Prostate gland (tissue), 2 donors: ENCODE measurements around the gene RPS6KA3. TPM values are rescaled to one million over a fixed set of nuclear protein-coding genes. Genes with fewer than 3 reads are reported as not detected.

ENCODE experiments used
- DNase-seq: peaks from one replicate; pipeline ENCODE4 v3.0.0-alpha.2; 2019; ENCODE audit warnings: low spot score
- H3K27ac ChIP-seq, 2 donors: fragments of 200-600 bp; sonication (generic); 2 replicates each; pipeline ENCODE4 v1.5.1; 2017 to 2019
- H3K27me3 ChIP-seq: fragments of 200-600 bp; sonication (generic); replicated peaks from 2 replicates; pipeline ENCODE4 v1.5.1; 2019; ENCODE audit not compliant: insufficient read depth
- H3K36me3 ChIP-seq, 2 donors: fragments of 200-600 bp; sonication (generic); 1 replicate in 1 of 2; 2 replicates in 1 of 2; pipeline versions ENCODE4 v1.5.1 to v1.8.1; 2017 to 2019
- H3K4me1 ChIP-seq: fragments of 200-600 bp; sonication (generic); replicated peaks from 2 replicates; pipeline ENCODE4 v1.5.1; 2019
- H3K4me3 ChIP-seq, 2 donors: fragments of 200-600 bp; sonication (generic); 2 replicates each; pipeline ENCODE4 v1.5.1; 2017 to 2019
- H3K9me3 ChIP-seq: fragments of 200-600 bp; sonication (generic); 2 replicates; pipeline ENCODE4 v1.5.1; 2017
- POLR2A ChIP-seq: fragments of 450-650 bp; IDR thresholded peaks from one replicate; pipeline ENCODE4 v1.6.1; 2016; ENCODE audit warnings: antibody characterized with exemption, mild to moderate bottlenecking
- POLR2AphosphoS5 ChIP-seq: sonication (generic); formaldehyde crosslinking; IDR thresholded peaks from one replicate; pipeline ENCODE4 v1.6.1; 2017; ENCODE audit warnings: antibody characterized with exemption
- WGBS: methylation state at CpG from one replicate; pipeline ENCODE4 v1.1.5; 2018; 5-methylcytosine and 5-hydroxymethylcytosine counted together
- intact Hi-C: fragments of 100-400 bp; cut with DNase I; formaldehyde crosslinking; loops from one replicate; pipeline ENCODE4 v1.14.2; 2022
- total RNA-seq, 2 donors: library from RNA; depleted of rRNA; stranded (reverse); fragments of >200 nt; gene quantifications; one replicate each; pipeline ENCODE4 v1.1.0, GENCODE V29; 2016
- TF ChIP-seq, protein P1 (sequence below), 4 experiments: fragments of 200-600 bp in 2 of 4; fragments of 450-650 bp in 2 of 4; sonication (generic) in 2 of 4; IDR thresholded peaks; 1 replicate in 3 of 4; 2 replicates in 1 of 4; pipeline ENCODE4 v1.5.1; 2016 to 2019; ENCODE audit warnings: antibody characterized with exemption in 4 of 4, mild to moderate bottlenecking in 2 of 4, moderate library complexity in 2 of 4

RPS6KA3 gene
- total RNA-seq, 2 donors from 2014 or later: 19.8 to 52.8 TPM

GRCh38 chrX:20212486-20213089, 54.1 kb downstream of the RPS6KA3 start:
- WGBS: 96% methylated on average over 6 of the region's 6 CpGs
- no peaks in the 10 kb centered on the region for H3K36me3 ChIP-seq
- intact Hi-C loops: no loop called here
- no peak for DNase-seq
- H3K27ac ChIP-seq: no peak overlapping the region
- H3K4me3 ChIP-seq: no peak overlapping the region
- TF ChIP-seq, protein P1, sequence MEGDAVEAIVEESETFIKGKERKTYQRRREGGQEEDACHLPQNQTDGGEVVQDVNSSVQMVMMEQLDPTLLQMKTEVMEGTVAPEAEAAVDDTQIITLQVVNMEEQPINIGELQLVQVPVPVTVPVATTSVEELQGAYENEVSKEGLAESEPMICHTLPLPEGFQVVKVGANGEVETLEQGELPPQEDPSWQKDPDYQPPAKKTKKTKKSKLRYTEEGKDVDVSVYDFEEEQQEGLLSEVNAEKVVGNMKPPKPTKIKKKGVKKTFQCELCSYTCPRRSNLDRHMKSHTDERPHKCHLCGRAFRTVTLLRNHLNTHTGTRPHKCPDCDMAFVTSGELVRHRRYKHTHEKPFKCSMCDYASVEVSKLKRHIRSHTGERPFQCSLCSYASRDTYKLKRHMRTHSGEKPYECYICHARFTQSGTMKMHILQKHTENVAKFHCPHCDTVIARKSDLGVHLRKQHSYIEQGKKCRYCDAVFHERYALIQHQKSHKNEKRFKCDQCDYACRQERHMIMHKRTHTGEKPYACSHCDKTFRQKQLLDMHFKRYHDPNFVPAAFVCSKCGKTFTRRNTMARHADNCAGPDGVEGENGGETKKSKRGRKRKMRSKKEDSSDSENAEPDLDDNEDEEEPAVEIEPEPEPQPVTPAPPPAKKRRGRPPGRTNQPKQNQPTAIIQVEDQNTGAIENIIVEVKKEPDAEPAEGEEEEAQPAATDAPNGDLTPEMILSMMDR (IDR thresholded peaks at IDR 0.05): no peak
- TF ChIP-seq POLR2AphosphoS5: no peak
- TF ChIP-seq POLR2A: no peak
- no peaks in the 10 kb centered on the region for H3K9me3 ChIP-seq
- H3K4me1 ChIP-seq: no peaks in the 10 kb centered on the region
- H3K27me3 ChIP-seq: no peaks in the 10 kb centered on the region

GRCh38 chrX:20211261-20211786, 55.4 kb downstream of the RPS6KA3 start:
- TF ChIP-seq, protein P1 (IDR thresholded peaks at IDR 0.05): no peak
- TF ChIP-seq POLR2A (no peak), POLR2AphosphoS5 (no peak)
- no peak overlapping the region for H3K27ac ChIP-seq
- H3K4me1 ChIP-seq: no peaks in the 10 kb centered on the region
- no peaks in the 10 kb centered on the region for H3K27me3 ChIP-seq
- DNase-seq: no peak
- WGBS: 92% methylated on average over 4 of the region's 4 CpGs
- no peak overlapping the region for H3K4me3 ChIP-seq
- intact Hi-C loops: no loop called here
- no peaks in the 10 kb centered on the region for H3K36me3 ChIP-seq
- H3K9me3 ChIP-seq: no peaks in the 10 kb centered on the region

DNA sequence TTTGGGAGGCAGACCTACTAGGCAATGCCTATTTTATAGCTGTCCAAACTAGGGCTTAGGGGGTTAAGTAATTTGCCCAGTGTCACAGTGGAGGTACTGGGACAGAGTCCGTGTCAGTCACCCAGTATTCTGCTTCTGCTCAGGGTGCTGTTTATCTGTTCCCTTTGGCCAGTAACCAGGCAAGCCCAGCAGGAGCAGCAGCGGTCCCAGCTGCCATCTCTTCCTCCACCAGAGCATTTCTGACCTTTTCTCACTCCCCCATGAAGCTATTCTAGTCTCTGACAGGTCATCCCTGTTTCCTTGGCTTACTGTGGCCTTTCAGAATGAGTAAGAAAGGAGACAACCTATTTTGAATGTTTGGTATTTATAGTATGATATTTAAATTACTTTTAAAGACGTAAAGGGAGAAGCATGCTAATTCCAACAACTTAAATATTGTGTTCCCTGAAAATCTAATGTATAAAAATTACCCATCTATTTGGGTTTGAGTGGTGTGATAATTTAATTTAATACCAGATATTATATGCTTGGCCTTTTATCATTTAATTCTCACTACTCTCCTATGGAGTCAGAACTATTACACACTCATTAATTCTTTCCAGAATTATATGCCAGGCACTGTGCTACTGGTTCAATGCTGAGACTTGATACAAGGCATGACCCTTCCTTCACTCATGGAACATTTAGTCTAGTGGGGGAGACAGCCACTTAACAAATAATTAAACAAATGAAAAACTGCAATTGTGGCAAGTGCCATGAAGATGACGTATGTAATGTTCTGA, 60.6 kb downstream of the RPS6KA3 start:
- H3K4me3 ChIP-seq: no peak overlapping the region
- no peaks in the 10 kb centered on the region for H3K4me1 ChIP-seq
- no peaks in the 10 kb centered on the region for H3K36me3 ChIP-seq
- intact Hi-C loops: no loop called here
- H3K9me3 ChIP-seq: no peaks in the 10 kb centered on the region
- H3K27ac ChIP-seq: no peak overlapping the region
- WGBS: 84% methylated on average over 4 of the region's 4 CpGs
- no peaks in the 10 kb centered on the region for H3K27me3 ChIP-seq
- TF ChIP-seq, protein P1 (IDR thresholded peaks at IDR 0.05): no peak
- TF ChIP-seq POLR2A (no peak), POLR2AphosphoS5 (no peak)
- no peak for DNase-seq

- Histone ChIP-seq H3K4me1 (no peaks in the 10 kb centered on the region), H3K27ac (no peak overlapping the region), H3K27me3 (no peaks in the 10 kb centered on the region), H3K9me3 (no peaks in the 10 kb centered on the region), H3K36me3 (no peaks in the 10 kb centered on the region), H3K4me3 (no peak overlapping the region)
- WGBS: 89% methylated on average over 6 of the region's 6 CpGs
- TF ChIP-seq POLR2AphosphoS5 (no peak), POLR2A (no peak)
- TF ChIP-seq, protein P1 (IDR thresholded peaks at IDR 0.05): no peak
- DNase-seq: no peak
- intact Hi-C loops: no loop called here
Observed at GRCh38 chrX:20204351-20204750, 62.4 kb downstream of the RPS6KA3 start.
